IPS-NIHi7 (cell line): ENCODE measurements around the gene TMEM151B.

Experiments
- DNase-seq: peaks from one replicate; pipeline ENCODE4 v3.0.0; 2012; ENCODE audit warnings: mixed read lengths; ENCODE audit errors: extremely low spot score

Gene TMEM151B

DNA sequence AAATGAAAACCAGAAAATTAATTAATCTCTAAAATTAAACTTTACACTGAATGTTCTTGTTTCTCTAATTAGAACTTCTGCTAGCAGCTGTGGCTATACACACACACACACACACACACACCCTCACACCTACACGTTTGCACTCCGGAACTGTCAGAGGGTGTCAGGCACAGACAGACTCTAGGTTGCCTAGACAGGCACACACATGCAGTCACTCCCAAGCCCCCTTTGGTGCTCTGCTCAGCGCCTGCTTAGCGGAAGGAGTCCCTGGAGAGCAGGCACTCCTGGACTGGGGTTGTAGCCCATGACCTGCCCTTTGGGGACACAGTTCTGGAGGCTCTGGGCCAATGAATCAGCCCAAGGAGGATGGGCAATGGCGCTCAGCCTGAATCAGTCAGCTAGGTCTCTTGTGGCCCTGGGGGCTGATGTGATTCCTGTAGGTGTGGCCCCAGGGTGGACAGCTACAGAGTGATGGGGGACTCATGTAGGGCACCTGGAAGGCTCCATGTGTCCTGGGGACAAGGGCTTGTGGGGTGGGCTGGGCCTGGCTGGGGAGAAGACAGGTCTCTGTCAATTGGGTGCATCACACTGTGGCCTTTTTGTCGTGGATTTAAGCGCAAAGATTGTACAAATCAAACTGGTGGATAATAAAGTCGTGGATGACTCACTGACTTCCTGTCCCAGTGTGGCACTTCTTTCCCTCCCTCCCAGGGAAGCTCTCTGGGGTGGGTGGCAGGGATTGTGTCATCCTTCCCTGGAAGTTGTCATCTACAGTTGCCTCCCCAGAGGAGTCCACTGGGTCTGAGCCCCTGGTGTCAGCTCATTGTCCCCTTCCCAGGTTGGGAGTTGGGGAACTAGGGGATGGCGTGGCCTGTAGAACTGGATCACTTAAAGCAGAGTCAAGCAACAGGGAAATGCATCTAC is 8.8 kb downstream of the TMEM151B start:
- no peak for DNase-seq

DNA sequence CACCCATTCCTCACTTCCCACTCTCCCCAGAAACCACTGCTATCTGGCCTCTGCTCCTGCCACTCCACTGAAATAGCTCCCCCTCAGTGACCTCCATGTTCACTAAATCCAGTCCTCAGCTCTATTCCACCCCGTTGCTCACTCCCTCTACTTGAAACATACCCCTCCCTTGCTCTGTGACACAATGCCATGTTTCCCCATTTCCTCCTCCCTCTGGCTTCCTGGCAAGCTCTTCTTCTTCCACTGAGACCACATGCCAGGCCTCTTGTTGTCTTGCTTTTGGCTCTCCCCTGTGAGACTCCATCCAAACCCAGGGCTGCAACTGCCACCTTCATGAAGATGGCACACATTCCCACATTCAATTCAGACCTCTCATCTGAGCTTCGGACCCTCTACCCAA is 13.9 kb downstream of the TMEM151B start:
- DNase-seq = no peak

DNA sequence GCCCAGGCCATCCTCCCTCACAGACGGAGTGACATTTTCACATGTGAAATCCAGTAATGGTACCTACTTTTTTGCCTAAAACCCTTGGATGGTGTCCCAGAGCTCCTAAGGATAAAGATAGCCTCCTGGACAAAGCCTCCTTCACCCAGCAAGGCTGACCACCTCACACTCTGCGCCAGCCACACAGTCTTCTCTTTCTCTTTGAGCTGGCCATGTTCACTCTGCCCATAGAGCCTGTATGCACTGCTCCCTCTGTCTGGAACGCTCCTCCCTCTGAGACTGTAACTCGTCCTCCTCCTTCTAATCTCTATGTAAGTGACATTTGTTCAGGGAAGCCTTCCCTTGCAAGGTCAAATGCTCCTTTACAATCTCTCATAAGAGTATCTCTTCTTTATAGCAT is 14.6 kb downstream of the TMEM151B start:
- no peak for DNase-seq

DNA sequence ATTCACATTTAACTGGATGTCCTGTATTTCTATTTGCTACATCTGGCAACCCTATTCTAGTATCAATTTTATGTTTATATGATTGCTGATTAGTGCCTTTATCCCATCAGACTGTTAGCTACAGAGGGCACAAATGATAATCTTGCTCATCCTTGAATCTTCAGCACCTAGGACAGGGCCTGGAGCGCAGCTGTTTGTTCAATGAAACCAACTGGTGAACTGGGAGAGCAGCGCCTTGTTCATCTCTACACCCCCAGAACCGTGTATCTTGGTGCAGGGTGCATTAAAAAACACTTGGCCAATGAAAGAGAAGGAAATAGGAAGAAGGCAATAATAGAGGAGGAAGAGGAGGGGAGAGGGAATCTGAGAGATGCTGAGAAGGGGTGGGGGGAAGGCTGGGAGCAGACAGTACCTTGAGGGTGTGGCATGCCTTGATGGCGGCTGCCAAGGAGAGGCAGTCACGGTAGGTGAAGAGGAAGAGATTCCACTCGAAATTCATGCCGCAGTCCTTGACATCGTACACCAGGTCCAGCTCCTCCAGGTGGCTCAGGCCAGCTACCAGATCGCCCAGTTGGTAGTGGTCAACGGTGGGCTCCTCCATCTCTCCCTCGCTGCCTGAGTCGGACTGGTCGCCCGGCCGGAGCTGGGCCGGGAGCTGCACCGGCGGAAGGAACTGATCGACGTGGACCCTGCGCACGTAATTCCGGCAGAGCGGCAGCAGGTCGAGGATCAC is 15.5 kb downstream of the TMEM151B start:
- peak; percentile 64 for DNase-seq

DNA sequence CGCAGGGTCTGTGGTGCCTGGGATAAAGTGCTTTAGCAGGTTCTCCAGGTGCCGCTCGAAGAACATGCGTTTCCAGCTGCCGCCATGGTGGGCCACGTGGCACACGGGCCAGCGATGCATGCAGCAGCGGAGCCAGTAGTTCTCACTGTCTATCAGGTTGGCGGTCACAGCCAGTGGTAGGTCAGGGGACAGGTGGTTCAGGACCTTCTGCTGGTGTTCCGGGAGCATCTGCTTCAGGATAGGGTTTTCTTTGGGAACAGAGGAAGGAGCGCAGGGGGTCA is 16.0 kb downstream of the TMEM151B start:
- DNase-seq = no peak

DNA sequence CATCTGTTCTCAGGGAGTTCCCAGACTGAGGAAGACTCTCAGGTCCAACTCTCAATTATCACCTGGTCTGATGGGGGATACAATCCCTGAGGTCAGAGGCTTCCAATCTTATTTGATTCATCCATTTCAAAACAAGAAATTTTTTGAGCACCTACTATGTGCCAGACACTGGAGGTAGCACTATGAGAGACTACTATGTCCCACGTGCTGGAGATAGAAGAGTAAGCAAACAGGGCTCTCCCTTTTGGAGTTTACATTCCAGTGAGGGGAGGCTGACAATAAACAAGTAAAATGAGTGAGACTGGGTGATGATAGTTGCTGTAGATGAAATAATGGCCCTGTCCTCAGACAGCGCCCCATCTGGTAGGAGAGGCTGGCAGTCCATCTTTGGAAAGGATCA is 16.5 kb downstream of the TMEM151B start:
- DNase-seq = no peak

DNA sequence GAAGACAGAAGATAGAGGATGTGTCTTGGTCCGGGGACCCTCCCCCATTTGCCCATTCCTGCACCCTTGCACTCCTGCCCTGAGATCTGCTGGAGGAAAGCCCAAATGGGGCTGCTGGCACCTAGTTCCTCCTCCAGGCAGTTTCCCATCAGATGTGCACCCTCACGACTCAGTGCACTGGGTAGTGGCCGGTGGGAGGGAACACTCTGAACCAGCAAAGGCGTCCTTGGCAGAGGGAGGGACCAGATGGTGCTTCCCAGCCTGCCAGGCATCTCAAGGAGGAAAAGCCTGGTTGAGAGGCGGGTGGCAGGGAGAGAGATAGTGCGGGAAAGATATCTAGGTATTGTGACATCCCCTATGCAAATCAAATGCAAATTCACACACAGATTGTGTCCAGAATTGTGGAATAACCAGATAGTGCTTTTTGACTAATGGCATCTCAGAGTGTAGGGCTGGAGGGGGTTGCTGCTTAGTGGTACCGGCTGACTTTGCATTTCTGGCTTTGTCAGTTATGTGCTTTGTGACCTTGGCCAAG is 19.5 kb downstream of the TMEM151B start:
- no peak for DNase-seq

DNA sequence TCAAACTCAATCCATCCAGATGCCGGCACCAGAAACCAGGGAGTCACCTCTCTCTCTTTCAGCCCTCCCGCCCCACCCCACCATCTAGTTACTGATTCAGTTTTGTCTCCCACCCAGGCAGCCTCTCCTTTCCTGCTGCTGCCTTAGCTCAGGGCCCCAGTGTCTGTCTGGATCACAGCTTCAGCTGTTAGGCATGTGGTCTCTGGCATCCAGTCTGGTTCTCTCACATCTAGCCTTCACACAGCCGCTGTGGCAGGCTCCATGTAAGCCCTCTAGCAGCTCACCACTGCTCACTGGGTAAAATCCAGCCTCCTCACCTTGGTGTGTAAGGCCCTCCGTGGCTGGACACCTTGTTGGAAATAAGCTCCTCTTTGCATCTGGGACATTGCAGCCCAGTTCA is 21.6 kb downstream of the TMEM151B start:
- no peak for DNase-seq

DNA sequence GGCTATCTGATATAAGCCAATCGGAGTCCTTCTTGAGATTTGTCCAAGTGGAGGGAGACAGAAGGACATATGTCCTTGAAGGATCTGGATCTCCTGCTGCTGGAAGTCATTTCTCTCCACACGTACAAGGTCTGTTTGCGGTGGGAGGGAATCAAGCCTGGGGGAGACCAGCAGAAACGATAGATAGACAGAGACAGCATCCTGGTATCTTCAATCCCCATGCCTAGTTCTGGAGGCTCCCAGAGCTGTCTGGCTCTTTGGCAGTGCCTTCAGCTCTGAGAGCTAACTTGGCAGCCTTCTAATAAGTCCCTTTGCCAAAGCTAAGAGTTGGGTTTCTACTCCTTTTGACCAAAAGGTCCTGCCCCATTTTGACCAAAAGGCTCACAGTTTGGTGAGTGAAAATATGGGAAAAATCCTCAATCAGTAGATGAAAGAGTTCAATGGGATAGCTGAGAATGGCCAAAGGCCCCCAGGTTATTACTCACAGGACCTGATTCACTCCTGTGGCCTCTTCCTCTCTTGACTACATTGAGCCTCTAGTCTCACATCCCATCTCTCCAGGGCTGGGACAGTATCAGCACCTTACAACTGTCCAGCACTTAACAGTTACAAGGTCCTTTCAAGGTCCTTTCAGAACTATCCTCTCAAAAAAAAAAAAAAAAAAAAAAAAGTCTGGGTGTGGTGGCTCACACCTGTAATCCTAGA is 22.6 kb downstream of the TMEM151B start:
- DNase-seq = no peak

DNA sequence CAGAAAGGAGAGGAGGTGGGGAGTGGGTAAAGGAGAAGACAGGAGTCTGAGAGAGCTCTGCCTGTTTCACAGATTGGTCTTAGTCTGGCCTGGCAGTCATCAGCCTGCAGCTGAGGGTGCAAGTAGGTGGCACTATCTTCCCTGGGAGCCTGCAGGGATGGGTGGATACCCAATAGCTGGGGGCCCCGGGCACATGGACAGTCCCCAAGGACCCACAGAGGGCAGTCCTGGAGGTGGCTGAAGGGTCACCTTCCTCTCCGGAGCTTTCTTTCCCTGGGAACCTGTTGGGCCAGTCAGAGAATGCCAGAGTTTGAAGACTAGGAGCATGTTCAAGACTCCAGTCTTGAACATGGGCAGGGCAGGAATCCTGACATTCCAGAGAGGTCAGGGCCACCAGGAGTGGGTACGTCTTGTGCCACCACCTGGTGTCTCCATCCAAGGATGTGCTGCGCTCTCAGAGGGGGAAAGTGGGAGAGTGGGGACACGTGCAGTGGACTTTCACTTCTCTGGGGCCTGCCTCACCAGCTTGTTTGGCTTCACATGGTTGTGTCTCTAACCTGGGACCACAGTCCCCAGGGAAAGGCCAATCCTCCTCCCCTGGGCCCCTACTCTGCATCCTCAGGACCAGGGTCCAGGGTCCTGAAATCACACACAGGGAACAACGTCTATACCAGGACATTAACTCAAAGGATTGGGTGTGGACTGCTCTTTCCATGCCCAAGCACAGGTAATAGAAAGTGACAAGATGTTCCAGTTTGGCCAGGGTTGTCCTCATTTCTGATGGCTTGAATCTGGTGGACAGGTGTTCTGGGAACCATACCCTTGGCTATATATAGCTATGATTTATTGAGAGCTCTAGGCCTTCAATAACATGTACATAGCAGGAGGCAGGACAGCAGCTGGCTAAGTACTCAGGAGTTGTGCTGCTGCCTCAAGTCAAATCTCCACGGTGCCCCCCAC is 24.9 kb downstream of the TMEM151B start:
- no peak for DNase-seq

DNA sequence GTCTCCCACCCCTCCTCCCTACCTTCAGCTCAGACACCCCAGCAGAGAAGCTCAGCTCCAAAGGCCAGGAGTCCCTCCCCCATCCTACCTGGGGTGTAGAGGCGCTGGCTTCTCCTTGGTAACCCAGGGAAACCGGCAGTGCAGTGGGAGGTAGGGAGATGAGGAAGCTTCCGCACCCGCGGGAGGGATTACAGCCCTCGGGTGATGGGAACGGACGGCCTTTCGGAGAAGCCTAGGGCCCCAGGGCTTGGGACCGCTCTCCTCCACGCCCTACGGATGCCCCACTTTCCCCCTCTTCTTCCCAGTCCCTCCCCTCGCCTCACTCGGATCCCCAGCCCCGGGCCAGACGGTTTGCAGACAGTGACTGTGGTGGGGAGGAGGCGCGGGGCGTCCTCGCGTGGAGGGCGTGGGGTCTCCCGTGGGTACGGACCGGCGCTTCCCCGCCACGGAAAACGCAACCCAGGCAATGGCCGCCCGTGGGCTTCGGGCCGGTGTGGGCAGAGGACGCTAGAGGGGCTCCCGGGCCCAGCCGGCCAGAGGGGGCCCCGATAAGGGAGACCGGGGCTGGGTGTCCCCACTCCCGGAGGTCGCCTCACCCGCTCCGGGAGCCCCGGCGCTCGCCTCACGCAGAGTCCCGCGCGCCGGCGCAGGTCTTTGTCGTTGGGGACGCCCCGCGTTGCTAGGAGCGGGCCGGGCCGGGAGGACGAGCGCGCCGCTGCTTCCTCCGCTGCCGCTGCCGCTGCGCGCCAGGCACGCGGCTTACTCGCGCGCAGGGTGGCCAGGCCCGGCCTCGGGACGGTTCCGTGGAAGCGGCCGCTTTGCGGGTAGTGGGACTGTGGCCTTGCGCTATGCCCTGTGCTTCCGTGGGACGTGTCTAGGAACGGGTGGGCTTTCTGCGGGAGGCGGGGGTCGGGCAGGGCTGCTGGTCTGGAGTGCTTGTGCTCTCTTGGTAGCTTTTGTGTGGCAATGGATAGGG is 27.1 kb downstream of the TMEM151B start:
- peak; percentile 77 for DNase-seq

DNA sequence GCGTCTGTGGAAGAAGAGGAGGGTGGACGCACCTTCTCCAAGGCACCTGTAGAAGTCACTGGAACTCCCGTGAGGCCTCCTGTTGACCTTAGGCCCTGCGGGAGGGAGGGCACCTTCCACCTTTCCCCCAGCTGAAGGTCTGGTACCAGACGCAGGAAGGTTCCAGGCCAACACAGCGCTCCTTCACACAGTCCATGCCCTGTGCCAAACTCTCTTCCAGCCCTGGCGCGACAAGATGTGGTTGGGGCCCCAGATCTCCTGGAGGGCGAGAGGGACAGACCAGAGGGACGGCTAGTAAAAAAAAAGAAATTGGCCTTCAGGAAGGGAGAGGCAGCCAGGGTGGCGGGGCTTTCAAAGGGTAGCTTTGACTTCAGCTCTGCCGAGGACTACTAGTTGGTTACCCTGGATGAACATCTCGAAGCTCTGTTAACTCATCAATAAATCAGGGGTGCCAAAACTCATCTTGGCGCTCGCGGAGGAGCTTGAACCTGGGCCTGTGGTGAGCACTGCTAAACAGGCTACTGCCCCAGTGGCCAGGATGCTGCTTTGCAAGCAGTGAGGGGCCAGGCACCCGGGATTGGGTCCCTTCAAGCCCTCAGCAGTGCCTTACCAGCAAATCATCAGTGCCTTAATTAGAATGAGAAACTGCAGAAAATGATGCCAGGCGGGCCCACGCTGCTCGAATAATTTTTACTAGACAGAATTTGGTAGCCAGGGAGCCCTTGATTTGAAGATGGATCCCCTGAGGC is 28.0 kb downstream of the TMEM151B start:
- peak; percentile 43 for DNase-seq

DNA sequence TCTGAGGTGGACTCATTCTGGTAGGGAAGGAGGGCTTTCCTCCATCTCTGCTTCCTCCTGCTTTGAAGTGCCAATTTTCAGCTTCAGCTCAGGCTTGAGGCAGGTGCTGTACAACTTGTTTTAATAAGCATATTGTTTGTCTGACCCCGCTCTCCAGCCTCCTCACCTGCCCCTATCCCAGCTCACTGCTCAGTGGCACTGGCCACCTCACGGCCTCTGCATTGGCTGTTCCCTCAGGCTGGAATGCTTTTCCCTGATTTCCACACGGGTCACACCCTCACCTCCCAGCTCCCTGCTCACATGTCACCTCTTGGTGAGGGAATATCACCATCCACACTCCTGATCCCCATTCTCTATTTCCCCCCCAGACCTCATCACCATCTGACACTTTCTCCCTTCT is 28.6 kb downstream of the TMEM151B start:
- DNase-seq = no peak

DNA sequence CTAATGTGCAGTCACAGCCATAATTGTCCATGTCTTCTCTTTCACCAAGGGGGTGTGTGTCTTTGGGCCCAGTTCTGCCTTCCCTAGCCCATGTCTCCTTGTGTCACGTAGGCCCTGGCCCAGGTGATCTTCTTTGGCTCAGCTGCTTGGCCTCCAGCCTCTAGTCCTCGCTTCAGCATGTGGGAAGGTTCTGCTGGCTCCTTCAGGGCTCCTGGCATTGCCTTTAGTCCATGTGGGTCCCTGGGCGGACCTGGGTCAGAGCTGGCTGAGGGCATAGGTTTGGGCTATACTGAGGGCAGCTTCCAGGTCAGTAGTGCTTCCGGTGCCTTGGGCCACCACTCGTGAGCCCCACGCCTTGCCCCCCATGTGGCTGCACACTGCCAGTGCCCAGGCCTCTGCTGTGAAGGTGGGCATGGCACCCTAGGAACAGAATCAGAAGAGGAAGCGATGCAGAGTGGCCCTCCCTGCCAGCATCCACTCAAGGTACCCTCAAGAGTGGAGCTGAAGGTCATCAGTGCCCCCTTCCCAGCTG is 30.1 kb downstream of the TMEM151B start:
- DNase-seq = no peak

DNA sequence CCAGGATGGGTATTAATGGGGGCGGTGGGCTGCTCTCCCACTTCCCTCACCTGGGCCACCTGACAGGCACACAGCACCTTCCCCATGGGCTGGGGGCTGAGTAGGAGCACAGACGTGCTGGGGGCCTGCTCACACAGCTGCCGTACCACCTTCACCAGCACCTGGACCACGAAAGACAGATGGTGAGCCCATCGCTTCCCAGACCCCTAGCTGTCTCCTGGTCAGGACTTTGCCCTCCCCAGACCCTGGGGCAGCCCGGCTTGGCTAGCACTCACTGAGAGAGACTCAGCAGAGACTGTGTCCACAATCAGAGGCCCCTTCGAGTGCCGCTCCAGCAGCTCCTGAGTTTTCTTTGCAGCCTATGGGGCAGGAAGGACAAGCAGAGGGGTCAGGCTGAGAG is 30.9 kb downstream of the TMEM151B start:
- no peak for DNase-seq

DNA sequence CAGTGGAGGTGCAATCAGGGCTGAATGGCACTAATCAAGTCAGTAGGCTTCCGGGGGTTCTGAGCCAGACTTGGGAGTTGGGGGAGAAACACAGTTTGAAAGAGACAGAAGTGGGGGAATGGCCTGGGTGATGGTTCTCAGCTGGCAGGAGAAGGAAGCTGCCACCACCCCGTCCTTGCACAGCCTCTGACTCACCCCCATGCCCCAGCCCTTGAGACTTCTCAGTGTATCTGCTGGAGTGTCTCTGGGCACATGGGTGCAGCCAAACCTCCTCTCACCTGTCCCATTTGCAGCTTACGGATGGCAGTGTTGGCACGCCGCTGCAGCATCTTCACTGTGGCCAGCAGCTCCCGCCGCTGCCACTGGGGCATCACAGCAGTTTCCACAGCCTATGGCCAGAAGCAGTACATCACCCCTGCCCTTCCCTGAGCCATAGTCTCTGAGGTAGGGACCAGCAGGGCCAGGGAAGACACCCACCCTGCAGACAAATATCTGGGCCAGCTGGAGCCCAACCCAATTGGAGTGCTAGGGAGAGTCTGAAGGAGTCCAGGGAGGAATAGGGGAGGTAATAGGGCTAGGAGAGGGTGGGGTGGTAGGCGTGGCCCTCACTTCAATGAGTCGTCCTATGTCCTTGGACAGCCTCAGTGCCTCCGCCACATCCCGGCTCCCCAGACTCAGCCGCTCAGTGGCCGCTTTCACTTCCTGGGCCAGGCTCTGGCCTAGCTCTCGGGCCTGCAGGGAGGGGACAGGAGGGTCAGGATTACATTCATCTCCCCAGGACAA is 31.7 kb downstream of the TMEM151B start:
- DNase-seq = no peak

DNA sequence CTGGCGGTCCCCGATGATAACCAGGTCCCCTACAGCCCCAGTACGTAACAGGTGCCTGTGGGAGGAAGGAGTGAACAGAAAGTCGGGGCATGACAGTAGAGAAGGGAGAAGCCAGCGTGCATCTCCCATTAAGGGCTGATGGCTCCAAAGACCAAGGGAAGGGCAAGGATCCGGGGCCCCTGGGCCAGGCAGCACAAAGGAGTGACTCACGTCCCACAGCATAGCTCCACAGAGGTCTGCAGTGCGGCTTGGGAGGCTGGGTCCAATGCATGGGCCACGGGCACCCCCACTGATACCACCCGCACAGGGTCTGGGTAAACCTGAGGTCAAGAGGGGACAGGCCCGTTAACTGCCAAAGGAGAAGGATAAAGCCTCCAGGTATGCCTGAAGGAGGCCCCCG is 32.6 kb downstream of the TMEM151B start:
- no peak for DNase-seq

DNA sequence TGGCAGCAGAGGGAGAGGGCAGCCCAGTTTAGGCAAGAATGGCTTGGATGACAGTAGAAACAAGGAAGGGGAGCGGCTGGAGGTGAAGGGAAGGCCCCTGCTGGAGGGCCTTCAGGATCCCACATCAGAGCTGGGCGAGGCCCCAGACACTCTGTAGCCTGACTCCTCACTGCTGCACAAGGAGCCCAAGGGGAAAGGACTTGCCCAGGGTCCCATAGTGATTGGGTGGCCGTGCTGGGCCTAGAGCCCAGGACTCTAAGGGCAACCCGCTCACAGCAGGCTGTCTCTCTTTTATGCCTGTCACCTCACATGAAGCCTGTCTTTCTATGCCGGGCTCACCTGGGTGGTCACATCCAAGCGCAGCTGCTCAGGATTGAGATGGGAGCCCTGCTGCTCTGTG is 33.6 kb downstream of the TMEM151B start:
- DNase-seq = no peak
